ENCODE results near the gene NXN.
"Not testable (repeated sequence)": the region's sequence is repeated elsewhere in the genome, so short reads cannot be mapped to it uniquely, and the experiment has no call there.

GRCh38 chr17:995324-995723 lies 15.7 kb upstream of the NXN start:
- TF ChIP-seq EP300 (IDR thresholded peaks at IDR 0.05; ENCODE audit: low read depth); POLR2A (IDR thresholded peaks at IDR 0.05): not testable (repeated sequence)

All from transverse colon (tissue), 1 donor.